ENCODE measurements around the gene BLOC1S3. TPM values are rescaled to one million over a fixed set of nuclear protein-coding genes. Genes with fewer than 3 reads are reported as not detected.

Gene BLOC1S3
- total and polyA plus RNA-seq, 2 of the 13 experiments (the other 11 are each of a cell fraction or from before 2014, with no cell fraction given) = 4.3 to 4.8 TPM

DNA sequence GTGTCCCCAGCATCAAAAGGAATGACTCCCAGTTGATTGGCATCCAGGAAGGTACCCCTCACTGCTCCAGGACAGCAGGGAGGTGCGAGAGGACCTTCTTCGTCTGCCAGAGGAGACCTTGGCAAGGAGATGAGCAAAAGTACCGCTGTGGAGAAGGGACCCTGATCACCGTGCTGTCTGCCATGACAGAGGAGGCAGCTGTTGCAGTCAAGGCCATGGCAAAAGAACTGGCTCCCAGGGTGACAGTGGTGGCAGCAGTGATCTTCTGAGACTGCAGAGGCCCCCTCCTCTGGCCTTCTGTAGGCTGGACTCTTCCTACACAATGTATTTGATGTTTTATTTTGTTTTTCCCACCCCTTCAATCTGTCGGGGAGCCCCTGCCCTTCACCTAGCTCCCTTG, 49.8 kb upstream of the BLOC1S3 start:
- Histone ChIP-seq H3K9ac (ENCODE audit: insufficient read depth, low read depth, low read length) (no peak overlapping the region), H3K4me3 (replicated peaks in 1 of 3; ENCODE audit: insufficient read depth in 1 of 3, low read depth in 2 of 3, low read length in 3 of 3) (no peak overlapping the region), H3K36me3 (replicated peaks in 1 of 2; ENCODE audit: control insufficient read depth in 1 of 2, insufficient read depth in 2 of 2, low read length in 2 of 2) (peaks cover 6 to 15% of the 10 kb centered on the region in 2 experiments; a peak in 3 of 5 replicates), H3K79me2 (ENCODE audit: insufficient read depth, low read length) (peaks cover 45% of the 10 kb centered on the region), H2AFZ (ENCODE audit: low read length) (no peak overlapping the region), H3K4me1 (ENCODE audit: insufficient read depth, low read length) (peaks cover 36% of the 10 kb centered on the region), H3K4me2 (ENCODE audit: low read depth, low read length) (no peak overlapping the region), H3K9me3 (ENCODE audit: low read length) (no peaks in the 10 kb centered on the region), H4K20me1 (ENCODE audit: insufficient read depth, low read length) (peaks cover 23% of the 10 kb centered on the region; the same call in 1 of the 2 replicates), H3K27me3 (ENCODE audit: control insufficient read depth in 1 of 2, insufficient read depth in 2 of 2, low read length in 2 of 2) (no peaks in the 10 kb centered on the region), H3K27ac (ENCODE audit: extremely low read length, insufficient read depth, low read length) (no peak overlapping the region)
- intact Hi-C loops (cut with micrococcal nuclease; ENCODE audit: unreplicated experiment) (loop anchor here (5.0 kb wide), 2 partner anchors 52 to 112 kb away; partner anchors contain the start of genes GEMIN7 and ZNF296), in situ Hi-C loops (cut with HindIII; ENCODE audit: extremely low pct_ligation_motif_present, low pct_unique_long_range_greater_than_20kb) (loop anchor here (10.0 kb wide), 1 partner anchor 114 kb away; no protein-coding TSS in a partner anchor)
- WGBS (ENCODE audit: low lambda C conversion rate) = 100% methylated on average over 3 of the region's 5 CpGs
- no peak for DNase-seq (ENCODE audit: low spot score)
- no TSS peak for BruUV-seq (replicated peaks)
- POLR2A ChIA-PET = no interaction called here
- no peak for FAIRE-seq
- ATAC-seq = no peak
- CTCF ChIA-PET (ENCODE audit: low intra/inter-chr PET ratio, low total read pairs) = no interaction called here
- TF ChIP-seq BCL6 (CRISPR knock-in tag; IDR thresholded peaks at IDR 0.05) (no peak), MXD4 (CRISPR knock-in tag; IDR thresholded peaks at IDR 0.05) (no peak), ZNF724P (CRISPR knock-in tag; IDR thresholded peaks at IDR 0.05; ENCODE audit: borderline replicate concordance) (no peak), THYN1 (CRISPR knock-in tag; IDR thresholded peaks at IDR 0.05; ENCODE audit: borderline replicate concordance, low read depth) (no peak), PCBP1 (IDR thresholded peaks at IDR 0.05; ENCODE audit: borderline replicate concordance, low read depth, low read length) (no peak), ZMYM2 (CRISPR knock-in tag; IDR thresholded peaks at IDR 0.05) (no peak), ZNF124 (CRISPR knock-in tag; IDR thresholded peaks at IDR 0.05) (no peak), ZNF775 (CRISPR knock-in tag; IDR thresholded peaks at IDR 0.05; ENCODE audit: borderline replicate concordance) (no peak), MAFG (CRISPR knock-in tag; IDR thresholded peaks at IDR 0.05) (no peak)
- TF ChIP-seq, protein P1, sequence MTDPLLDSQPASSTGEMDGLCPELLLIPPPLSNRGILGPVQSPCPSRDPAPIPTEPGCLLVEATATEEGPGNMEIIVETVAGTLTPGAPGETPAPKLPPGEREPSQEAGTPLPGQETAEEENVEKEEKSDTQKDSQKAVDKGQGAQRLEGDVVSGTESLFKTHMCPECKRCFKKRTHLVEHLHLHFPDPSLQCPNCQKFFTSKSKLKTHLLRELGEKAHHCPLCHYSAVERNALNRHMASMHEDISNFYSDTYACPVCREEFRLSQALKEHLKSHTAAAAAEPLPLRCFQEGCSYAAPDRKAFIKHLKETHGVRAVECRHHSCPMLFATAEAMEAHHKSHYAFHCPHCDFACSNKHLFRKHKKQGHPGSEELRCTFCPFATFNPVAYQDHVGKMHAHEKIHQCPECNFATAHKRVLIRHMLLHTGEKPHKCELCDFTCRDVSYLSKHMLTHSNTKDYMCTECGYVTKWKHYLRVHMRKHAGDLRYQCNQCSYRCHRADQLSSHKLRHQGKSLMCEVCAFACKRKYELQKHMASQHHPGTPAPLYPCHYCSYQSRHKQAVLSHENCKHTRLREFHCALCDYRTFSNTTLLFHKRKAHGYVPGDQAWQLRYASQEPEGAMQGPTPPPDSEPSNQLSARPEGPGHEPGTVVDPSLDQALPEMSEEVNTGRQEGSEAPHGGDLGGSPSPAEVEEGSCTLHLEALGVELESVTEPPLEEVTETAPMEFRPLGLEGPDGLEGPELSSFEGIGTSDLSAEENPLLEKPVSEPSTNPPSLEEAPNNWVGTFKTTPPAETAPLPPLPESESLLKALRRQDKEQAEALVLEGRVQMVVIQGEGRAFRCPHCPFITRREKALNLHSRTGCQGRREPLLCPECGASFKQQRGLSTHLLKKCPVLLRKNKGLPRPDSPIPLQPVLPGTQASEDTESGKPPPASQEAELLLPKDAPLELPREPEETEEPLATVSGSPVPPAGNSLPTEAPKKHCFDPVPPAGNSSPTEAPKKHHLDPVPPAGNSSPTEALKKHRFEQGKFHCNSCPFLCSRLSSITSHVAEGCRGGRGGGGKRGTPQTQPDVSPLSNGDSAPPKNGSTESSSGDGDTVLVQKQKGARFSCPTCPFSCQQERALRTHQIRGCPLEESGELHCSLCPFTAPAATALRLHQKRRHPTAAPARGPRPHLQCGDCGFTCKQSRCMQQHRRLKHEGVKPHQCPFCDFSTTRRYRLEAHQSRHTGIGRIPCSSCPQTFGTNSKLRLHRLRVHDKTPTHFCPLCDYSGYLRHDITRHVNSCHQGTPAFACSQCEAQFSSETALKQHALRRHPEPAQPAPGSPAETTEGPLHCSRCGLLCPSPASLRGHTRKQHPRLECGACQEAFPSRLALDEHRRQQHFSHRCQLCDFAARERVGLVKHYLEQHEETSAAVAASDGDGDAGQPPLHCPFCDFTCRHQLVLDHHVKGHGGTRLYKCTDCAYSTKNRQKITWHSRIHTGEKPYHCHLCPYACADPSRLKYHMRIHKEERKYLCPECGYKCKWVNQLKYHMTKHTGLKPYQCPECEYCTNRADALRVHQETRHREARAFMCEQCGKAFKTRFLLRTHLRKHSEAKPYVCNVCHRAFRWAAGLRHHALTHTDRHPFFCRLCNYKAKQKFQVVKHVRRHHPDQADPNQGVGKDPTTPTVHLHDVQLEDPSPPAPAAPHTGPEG (CRISPR knock-in tag; IDR thresholded peaks at IDR 0.05) = no peak
- TF ChIP-seq, protein P2, sequence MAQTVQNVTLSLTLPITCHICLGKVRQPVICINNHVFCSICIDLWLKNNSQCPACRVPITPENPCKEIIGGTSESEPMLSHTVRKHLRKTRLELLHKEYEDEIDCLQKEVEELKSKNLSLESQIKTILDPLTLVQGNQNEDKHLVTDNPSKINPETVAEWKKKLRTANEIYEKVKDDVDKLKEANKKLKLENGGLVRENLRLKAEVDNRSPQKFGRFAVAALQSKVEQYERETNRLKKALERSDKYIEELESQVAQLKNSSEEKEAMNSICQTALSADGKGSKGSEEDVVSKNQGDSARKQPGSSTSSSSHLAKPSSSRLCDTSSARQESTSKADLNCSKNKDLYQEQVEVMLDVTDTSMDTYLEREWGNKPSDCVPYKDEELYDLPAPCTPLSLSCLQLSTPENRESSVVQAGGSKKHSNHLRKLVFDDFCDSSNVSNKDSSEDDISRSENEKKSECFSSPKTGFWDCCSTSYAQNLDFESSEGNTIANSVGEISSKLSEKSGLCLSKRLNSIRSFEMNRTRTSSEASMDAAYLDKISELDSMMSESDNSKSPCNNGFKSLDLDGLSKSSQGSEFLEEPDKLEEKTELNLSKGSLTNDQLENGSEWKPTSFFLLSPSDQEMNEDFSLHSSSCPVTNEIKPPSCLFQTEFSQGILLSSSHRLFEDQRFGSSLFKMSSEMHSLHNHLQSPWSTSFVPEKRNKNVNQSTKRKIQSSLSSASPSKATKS (CRISPR knock-in tag; IDR thresholded peaks at IDR 0.05) = no peak
- TF ChIP-seq, protein P3, sequence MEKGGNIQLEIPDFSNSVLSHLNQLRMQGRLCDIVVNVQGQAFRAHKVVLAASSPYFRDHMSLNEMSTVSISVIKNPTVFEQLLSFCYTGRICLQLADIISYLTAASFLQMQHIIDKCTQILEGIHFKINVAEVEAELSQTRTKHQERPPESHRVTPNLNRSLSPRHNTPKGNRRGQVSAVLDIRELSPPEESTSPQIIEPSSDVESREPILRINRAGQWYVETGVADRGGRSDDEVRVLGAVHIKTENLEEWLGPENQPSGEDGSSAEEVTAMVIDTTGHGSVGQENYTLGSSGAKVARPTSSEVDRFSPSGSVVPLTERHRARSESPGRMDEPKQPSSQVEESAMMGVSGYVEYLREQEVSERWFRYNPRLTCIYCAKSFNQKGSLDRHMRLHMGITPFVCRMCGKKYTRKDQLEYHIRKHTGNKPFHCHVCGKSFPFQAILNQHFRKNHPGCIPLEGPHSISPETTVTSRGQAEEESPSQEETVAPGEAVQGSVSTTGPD (CRISPR knock-in tag; IDR thresholded peaks at IDR 0.05) = no peak
- TF ChIP-seq, protein P4, sequence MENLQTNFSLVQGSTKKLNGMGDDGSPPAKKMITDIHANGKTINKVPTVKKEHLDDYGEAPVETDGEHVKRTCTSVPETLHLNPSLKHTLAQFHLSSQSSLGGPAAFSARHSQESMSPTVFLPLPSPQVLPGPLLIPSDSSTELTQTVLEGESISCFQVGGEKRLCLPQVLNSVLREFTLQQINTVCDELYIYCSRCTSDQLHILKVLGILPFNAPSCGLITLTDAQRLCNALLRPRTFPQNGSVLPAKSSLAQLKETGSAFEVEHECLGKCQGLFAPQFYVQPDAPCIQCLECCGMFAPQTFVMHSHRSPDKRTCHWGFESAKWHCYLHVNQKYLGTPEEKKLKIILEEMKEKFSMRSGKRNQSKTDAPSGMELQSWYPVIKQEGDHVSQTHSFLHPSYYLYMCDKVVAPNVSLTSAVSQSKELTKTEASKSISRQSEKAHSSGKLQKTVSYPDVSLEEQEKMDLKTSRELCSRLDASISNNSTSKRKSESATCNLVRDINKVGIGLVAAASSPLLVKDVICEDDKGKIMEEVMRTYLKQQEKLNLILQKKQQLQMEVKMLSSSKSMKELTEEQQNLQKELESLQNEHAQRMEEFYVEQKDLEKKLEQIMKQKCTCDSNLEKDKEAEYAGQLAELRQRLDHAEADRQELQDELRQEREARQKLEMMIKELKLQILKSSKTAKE (CRISPR knock-in tag; IDR thresholded peaks at IDR 0.05; ENCODE audit: borderline replicate concordance) = no peak

All from HepG2 (cell line).